Testis (tissue), 2 donors: ENCODE measurements around the gene AP5M1.

Source experiments
- POLR2A ChIP-seq: fragments of 450-650 bp; IDR thresholded peaks from one replicate; pipeline ENCODE4 v1.6.1; 2017; ENCODE audit warnings: antibody characterized with exemption, mild to moderate bottlenecking, moderate library complexity
- TF ChIP-seq, protein P1 (sequence below), 3 experiments: fragments of 450-650 bp in 2 of 3; fragments of 200-600 bp in 1 of 3; sonication (generic) in 1 of 3; IDR thresholded peaks; one replicate each; pipeline ENCODE4 v1.5.1; 2016 to 2019; ENCODE audit warnings: antibody characterized with exemption in 3 of 3, mild to moderate bottlenecking in 2 of 3, moderate library complexity in 1 of 3

DNA sequence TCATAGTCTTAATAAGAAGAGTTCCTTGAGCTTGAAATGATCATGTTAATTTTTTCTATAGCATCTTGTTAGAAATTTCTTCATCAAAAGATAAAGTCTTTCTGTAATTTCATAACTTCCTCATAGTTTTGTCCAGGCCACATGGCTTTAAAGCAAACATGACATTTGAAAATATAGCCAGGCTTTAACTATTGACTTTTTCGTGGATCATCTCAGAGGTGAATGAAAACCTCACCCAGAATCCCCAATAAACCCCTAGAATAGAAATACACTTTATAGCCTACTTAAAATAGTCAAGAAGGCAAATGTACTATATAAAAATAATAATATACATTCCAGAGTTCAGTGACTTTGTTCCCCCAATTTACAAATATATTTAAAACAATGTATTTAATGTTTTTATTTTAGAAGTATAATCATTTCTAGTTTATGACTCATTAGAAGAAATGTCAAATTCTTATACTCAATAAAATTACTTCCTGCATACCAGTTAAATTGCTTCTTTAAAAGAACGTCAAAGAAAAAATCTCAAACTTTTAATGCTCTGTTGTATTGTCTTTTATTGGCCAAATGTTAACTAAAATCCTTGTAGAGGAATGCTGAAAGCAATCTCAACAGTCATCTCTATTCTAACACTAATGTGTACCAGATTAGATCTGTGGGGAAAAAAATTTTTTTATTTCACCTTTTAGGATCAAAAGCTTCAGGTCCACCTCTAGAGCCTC, 21.7 kb upstream of the AP5M1 start:
- TF ChIP-seq, protein P1, sequence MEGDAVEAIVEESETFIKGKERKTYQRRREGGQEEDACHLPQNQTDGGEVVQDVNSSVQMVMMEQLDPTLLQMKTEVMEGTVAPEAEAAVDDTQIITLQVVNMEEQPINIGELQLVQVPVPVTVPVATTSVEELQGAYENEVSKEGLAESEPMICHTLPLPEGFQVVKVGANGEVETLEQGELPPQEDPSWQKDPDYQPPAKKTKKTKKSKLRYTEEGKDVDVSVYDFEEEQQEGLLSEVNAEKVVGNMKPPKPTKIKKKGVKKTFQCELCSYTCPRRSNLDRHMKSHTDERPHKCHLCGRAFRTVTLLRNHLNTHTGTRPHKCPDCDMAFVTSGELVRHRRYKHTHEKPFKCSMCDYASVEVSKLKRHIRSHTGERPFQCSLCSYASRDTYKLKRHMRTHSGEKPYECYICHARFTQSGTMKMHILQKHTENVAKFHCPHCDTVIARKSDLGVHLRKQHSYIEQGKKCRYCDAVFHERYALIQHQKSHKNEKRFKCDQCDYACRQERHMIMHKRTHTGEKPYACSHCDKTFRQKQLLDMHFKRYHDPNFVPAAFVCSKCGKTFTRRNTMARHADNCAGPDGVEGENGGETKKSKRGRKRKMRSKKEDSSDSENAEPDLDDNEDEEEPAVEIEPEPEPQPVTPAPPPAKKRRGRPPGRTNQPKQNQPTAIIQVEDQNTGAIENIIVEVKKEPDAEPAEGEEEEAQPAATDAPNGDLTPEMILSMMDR (IDR thresholded peaks at IDR 0.05) = no peak
- no peak for TF ChIP-seq POLR2A
